BLaER1 (cell line): Measurements from ENCODE around the gene SLC7A11.

Experiments used
- H3K27ac ChIP-seq: shearing (Covaris generic); formaldehyde crosslinking; 2 replicates; pipeline ENCODE4 v1.8.1; 2022
- H3K27me3 ChIP-seq: shearing (Covaris generic); formaldehyde crosslinking; 2 replicates; pipeline ENCODE4 v1.8.1; 2022
- H3K36me3 ChIP-seq: shearing (Covaris generic); formaldehyde crosslinking; 2 replicates; pipeline ENCODE4 v1.8.1; 2022
- H3K4me1 ChIP-seq: shearing (Covaris generic); formaldehyde crosslinking; 2 replicates; pipeline ENCODE4 v1.8.1; 2022
- H3K4me2 ChIP-seq: shearing (Covaris generic); formaldehyde crosslinking; 2 replicates; pipeline ENCODE4 v1.8.1; 2022
- H3K4me3 ChIP-seq: shearing (Covaris generic); formaldehyde crosslinking; 2 replicates; pipeline ENCODE4 v1.8.1; 2022
- H3K9ac ChIP-seq: shearing (Covaris generic); formaldehyde crosslinking; 2 replicates; pipeline ENCODE4 v1.8.1; 2022
- H3K9me3 ChIP-seq: shearing (Covaris generic); formaldehyde crosslinking; 2 replicates; pipeline ENCODE4 v1.8.1; 2022
- H4K20me1 ChIP-seq: shearing (Covaris generic); formaldehyde crosslinking; 2 replicates; pipeline ENCODE4 v1.8.1; 2022
- Cebpa-rat ChIP-seq: shearing (Covaris generic); IDR thresholded peaks from 2 replicates; pipeline ENCODE4 v1.8.1; 2022

Gene SLC7A11

GRCh38 chr4:138178566-138178965, 63.6 kb downstream of the SLC7A11 start:
- no peaks in the 10 kb centered on the region for H3K9me3 ChIP-seq
- no peaks in the 10 kb centered on the region for H3K27me3 ChIP-seq
- TF ChIP-seq Cebpa-rat: no peak
- no peak overlapping the region for H3K27ac ChIP-seq
- no peak overlapping the region for H3K4me2 ChIP-seq
- H3K4me1 ChIP-seq: peaks cover 34% of the 10 kb centered on the region
- no peak overlapping the region for H3K4me3 ChIP-seq
- H4K20me1 ChIP-seq: no peaks in the 10 kb centered on the region
- H3K36me3 ChIP-seq: peaks cover 4% of the 10 kb centered on the region; the same call in 1 of the 2 replicates
- no peak overlapping the region for H3K9ac ChIP-seq

- Histone ChIP-seq H3K4me1 (peaks cover 31% of the 10 kb centered on the region), H3K27ac (no peak overlapping the region), H3K9ac (no peak overlapping the region), H3K4me3 (no peak overlapping the region), H3K36me3 (peaks cover 4% of the 10 kb centered on the region; the same call in 1 of the 2 replicates), H3K9me3 (no peaks in the 10 kb centered on the region), H4K20me1 (no peaks in the 10 kb centered on the region), H3K27me3 (no peaks in the 10 kb centered on the region), H3K4me2 (no peak overlapping the region)
- TF ChIP-seq Cebpa-rat: no peak
These were observed 64.7 kb downstream of the SLC7A11 start for GRCh38 chr4:138177278-138177968.

- H3K27me3 ChIP-seq: no peaks in the 10 kb centered on the region
- peaks cover 8% of the 10 kb centered on the region for H3K4me1 ChIP-seq
- no peak for TF ChIP-seq Cebpa-rat
- H3K9ac ChIP-seq: no peak overlapping the region
- H3K27ac ChIP-seq: no peak overlapping the region
- no peak overlapping the region for H3K4me3 ChIP-seq
- H3K36me3 ChIP-seq: peaks cover 4% of the 10 kb centered on the region; the same call in 1 of the 2 replicates
- no peaks in the 10 kb centered on the region for H4K20me1 ChIP-seq
- no peaks in the 10 kb centered on the region for H3K9me3 ChIP-seq
- no peak overlapping the region for H3K4me2 ChIP-seq
These were observed 67.0 kb downstream of the SLC7A11 start for GRCh38 chr4:138174981-138175794.

- no peak for TF ChIP-seq Cebpa-rat
- H3K4me2 ChIP-seq: no peak overlapping the region
- H3K4me1 ChIP-seq: no peaks in the 10 kb centered on the region
- no peaks in the 10 kb centered on the region for H4K20me1 ChIP-seq
- H3K27ac ChIP-seq: no peak overlapping the region
- H3K9ac ChIP-seq: no peak overlapping the region
- H3K36me3 ChIP-seq: no peaks in the 10 kb centered on the region
- H3K27me3 ChIP-seq: no peaks in the 10 kb centered on the region
- no peak overlapping the region for H3K4me3 ChIP-seq
- H3K9me3 ChIP-seq: no peaks in the 10 kb centered on the region
These were observed 77.9 kb downstream of the SLC7A11 start for GRCh38 chr4:138164208-138164607.

- no peak for TF ChIP-seq Cebpa-rat
These were observed 79.0 kb downstream of the SLC7A11 start for GRCh38 chr4:138163171-138163570.

GRCh38 chr4:138162259-138162658, 79.9 kb downstream of the SLC7A11 start:
- Histone ChIP-seq H3K9ac (no peak overlapping the region), H3K4me2 (no peak overlapping the region), H3K4me3 (no peak overlapping the region), H3K4me1 (no peaks in the 10 kb centered on the region), H3K9me3 (no peaks in the 10 kb centered on the region), H3K27me3 (no peaks in the 10 kb centered on the region), H3K27ac (no peak overlapping the region), H3K36me3 (no peaks in the 10 kb centered on the region), H4K20me1 (no peaks in the 10 kb centered on the region)
- TF ChIP-seq Cebpa-rat: no peak

More at GRCh38 chr4:138163171-138163570, 79.0 kb downstream of the SLC7A11 start:
- Histone ChIP-seq H4K20me1 (no peaks in the 10 kb centered on the region), H3K4me3 (no peak overlapping the region), H3K27me3 (no peaks in the 10 kb centered on the region), H3K4me2 (no peak overlapping the region), H3K9ac (no peak overlapping the region), H3K27ac (no peak overlapping the region), H3K9me3 (no peaks in the 10 kb centered on the region), H3K4me1 (no peaks in the 10 kb centered on the region), H3K36me3 (no peaks in the 10 kb centered on the region)

GRCh38 chr4:138161351-138161750, 80.8 kb downstream of the SLC7A11 start:
- no peaks in the 10 kb centered on the region for H3K4me1 ChIP-seq
- H4K20me1 ChIP-seq: no peaks in the 10 kb centered on the region
- no peaks in the 10 kb centered on the region for H3K36me3 ChIP-seq
- H3K4me2 ChIP-seq: no peak overlapping the region
- no peaks in the 10 kb centered on the region for H3K9me3 ChIP-seq
- H3K9ac ChIP-seq: no peak overlapping the region
- no peaks in the 10 kb centered on the region for H3K27me3 ChIP-seq
- TF ChIP-seq Cebpa-rat: no peak
- H3K4me3 ChIP-seq: no peak overlapping the region
- no peak overlapping the region for H3K27ac ChIP-seq

GRCh38 chr4:138158746-138159297, 83.3 kb downstream of the SLC7A11 start:
- H3K4me1 ChIP-seq: peaks cover 15% of the 10 kb centered on the region
- no peaks in the 10 kb centered on the region for H3K9me3 ChIP-seq
- no peak overlapping the region for H3K9ac ChIP-seq
- no peaks in the 10 kb centered on the region for H3K27me3 ChIP-seq
- no peak for TF ChIP-seq Cebpa-rat
- H3K36me3 ChIP-seq: no peaks in the 10 kb centered on the region
- no peak overlapping the region for H3K4me2 ChIP-seq
- H4K20me1 ChIP-seq: no peaks in the 10 kb centered on the region
- no peak overlapping the region for H3K4me3 ChIP-seq
- no peak overlapping the region for H3K27ac ChIP-seq

- Histone ChIP-seq H3K27me3 (no peaks in the 10 kb centered on the region), H3K27ac (no peak overlapping the region), H3K36me3 (no peaks in the 10 kb centered on the region), H3K4me2 (no peak overlapping the region), H3K4me1 (no peaks in the 10 kb centered on the region), H3K9me3 (no peaks in the 10 kb centered on the region), H4K20me1 (no peaks in the 10 kb centered on the region), H3K4me3 (no peak overlapping the region), H3K9ac (no peak overlapping the region)
- TF ChIP-seq Cebpa-rat: no peak
These were observed 101.3 kb downstream of the SLC7A11 start for GRCh38 chr4:138140879-138141278.

GRCh38 chr4:138138774-138139173, 103.4 kb downstream of the SLC7A11 start:
- Histone ChIP-seq H3K4me1 (no peaks in the 10 kb centered on the region), H3K9ac (no peak overlapping the region), H3K27me3 (no peaks in the 10 kb centered on the region), H3K36me3 (no peaks in the 10 kb centered on the region), H3K9me3 (peaks cover under 1% of the 10 kb centered on the region; the same call in 1 of the 2 replicates), H3K27ac (no peak overlapping the region), H4K20me1 (no peaks in the 10 kb centered on the region), H3K4me2 (no peak overlapping the region), H3K4me3 (no peak overlapping the region)
- no peak for TF ChIP-seq Cebpa-rat
